Stimulated activated CD4-positive, alpha-beta T cell treated with anti-CD3 and anti-CD28 coated beads, Interleukin-1b, Interleukin-23, amount 100 ng/mL, for 4 hours (primary cell): ENCODE data around the gene ZNF574.
"Not testable (repeated sequence)": the region's sequence is repeated elsewhere in the genome, so short reads cannot be mapped to it uniquely, and the experiment has no call there.

Experiments used
- DNase-seq, 2 donors: peaks; one replicate each; pipeline ENCODE4 v3.0.0-alpha.2; 2020; ENCODE audit warnings: low read depth in 2 of 2

The ZNF574 gene

GRCh38 chr19:42099336-42099925 lies 23.5 kb downstream of the ZNF574 start:
- DNase-seq, result no peak

- not testable (repeated sequence) for DNase-seq
Observed at GRCh38 chr19:42100241-42100640, 24.3 kb downstream of the ZNF574 start.

GRCh38 chr19:42102877-42103276 lies 26.9 kb downstream of the ZNF574 start:
- no peak for DNase-seq

- DNase-seq, result no peak
Observed at GRCh38 chr19:42105368-42105767, 29.4 kb downstream of the ZNF574 start.

DNA sequence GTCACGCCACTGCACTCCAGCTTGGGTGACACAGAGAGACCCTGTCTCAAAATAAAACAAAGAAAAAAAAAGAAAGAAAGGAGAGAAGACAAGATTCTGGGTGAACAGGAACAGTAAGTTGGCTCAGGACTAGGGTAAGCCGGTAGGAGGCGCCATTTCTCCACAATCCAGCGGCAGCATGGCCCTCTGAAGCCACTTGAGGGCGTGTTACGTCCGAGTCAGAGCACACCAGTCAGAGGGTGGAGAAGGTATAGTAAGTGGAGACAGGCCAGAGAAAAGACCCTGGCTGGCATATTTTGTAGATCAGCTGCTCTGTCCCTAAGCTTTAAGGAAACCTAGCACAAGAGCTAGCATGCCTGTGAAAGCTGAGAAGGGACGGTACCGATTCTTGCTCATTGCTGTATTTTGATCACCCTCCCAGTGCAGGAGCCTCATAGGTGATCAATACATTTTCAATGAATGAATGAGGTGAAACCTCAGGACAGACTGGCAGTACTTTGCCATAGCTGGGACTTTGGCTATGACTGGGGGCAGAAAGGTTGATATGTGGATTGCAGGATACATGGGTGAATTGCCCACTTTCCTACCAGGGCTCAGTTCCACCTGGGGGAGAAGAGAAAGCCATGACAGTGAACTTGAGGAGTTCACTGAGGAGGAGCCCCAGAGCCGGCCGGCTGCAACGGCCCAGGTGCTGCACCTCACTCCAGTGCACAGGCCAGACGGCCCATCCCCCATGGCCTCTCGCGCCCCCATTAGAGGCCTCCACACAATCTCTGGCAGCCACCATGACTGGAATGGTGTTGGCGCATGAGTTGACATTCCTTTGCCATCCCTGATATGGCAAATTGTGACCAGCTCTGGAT lies 32.8 kb downstream of the ZNF574 start:
- peak; percentile 79 to 91 for DNase-seq

- no peak for DNase-seq
Observed at GRCh38 chr19:42109896-42110295, 33.9 kb downstream of the ZNF574 start.

DNA sequence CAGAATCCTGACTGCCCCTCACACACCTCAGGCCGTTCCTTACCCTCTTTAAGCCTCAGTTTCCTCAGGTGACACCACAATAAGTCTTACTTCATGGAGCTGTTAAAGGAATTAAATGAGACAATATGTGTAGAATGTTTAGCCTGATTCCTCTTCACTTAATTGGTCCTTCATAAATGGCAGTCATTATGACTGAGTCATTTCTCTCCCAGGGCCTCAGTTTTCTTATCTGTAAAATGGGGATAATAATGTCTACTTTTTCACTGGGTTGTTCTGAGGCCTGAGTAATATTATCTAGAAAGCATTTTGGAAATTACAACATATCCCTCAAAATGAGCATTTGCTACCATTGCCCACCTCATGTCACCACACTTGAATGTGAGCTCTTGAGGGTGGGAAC lies 34.7 kb downstream of the ZNF574 start:
- no peak for DNase-seq

GRCh38 chr19:42111384-42111783 lies 35.4 kb downstream of the ZNF574 start:
- DNase-seq, result no peak

DNA sequence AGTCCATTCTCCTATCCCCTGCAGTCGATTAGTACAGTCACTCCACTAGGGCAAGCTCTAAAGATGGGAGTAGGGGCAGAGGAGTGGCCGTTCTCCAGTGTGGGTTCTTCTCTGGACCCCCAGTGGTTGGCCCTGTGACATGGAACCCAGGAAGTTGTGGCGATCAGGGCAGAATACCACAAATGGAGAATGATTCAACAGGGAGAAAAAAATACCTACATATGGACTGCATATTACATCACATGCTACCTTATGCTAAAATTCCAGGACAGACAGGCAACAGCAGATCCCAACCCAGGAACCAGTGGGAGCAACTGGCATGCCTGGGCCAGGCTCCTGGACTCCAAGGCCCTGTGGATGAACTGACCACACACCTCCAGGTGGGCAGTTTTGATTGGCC lies 35.8 kb downstream of the ZNF574 start:
- DNase-seq, result no peak

GRCh38 chr19:42113641-42114348 lies 37.8 kb downstream of the ZNF574 start:
- no peak for DNase-seq

DNA sequence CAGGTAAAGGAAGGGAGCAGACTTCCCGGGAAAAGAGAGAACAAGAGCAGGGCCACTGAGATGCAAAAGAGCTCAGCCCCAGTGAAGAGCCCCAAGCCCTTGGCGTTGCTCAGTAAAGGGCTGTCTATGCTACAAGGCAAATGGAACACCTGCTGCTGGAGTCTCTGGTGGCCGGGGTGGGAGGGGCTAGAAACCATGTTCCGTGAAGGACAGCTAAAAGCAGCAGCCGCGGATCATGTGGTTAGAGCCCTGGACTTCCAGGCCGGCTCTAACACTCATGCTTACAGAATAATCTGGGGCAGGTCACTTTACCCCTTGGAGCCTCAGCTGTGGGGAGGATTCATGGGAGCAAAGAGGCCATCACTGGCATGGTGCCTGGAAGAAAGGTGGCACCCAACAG lies 38.4 kb downstream of the ZNF574 start:
- DNase-seq, result no peak

GRCh38 chr19:42115219-42115618 lies 39.3 kb downstream of the ZNF574 start:
- no peak for DNase-seq

- no peak for DNase-seq
Observed at GRCh38 chr19:42115705-42116104, 39.7 kb downstream of the ZNF574 start.

GRCh38 chr19:42116308-42117075 lies 40.5 kb downstream of the ZNF574 start:
- DNase-seq, result no peak

- no peak for DNase-seq
Observed at GRCh38 chr19:42117076-42117475, 41.1 kb downstream of the ZNF574 start.

DNA sequence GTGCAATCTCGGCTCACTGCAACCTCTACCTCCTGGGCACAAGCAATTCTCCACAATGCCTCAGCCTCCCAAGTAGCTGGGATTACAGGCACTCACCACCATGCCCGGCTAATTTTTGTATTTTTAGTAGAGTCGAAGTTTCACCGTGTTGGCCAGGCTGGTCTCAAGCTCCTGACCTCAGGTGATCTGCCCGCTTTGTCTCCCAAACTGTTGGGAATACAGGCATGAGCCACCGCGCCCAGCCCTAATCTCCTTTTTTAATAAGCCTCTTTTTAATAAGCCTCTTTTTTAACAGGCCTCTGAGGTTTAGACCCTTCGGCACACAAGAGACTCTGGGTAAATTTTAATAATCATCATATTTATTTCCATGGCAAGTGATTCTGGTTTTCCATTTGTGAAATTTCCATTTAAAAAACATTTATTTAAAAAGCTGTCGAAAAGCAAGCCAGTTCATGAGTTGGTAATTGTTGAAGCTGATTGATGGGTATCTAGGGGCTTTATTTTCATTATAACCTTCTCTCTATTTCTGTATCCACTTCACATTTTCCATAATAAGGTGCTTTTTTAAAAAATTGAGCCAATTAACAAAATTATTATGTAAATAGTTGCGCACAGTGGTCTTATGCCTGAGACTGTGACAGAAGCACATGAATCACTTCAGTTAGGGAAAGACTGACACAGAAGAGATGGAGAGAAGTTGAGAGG lies 44.5 kb downstream of the ZNF574 start:
- no peak for DNase-seq

- DNase-seq, result no peak
Observed at GRCh38 chr19:42121036-42121621, 45.2 kb downstream of the ZNF574 start.

DNA sequence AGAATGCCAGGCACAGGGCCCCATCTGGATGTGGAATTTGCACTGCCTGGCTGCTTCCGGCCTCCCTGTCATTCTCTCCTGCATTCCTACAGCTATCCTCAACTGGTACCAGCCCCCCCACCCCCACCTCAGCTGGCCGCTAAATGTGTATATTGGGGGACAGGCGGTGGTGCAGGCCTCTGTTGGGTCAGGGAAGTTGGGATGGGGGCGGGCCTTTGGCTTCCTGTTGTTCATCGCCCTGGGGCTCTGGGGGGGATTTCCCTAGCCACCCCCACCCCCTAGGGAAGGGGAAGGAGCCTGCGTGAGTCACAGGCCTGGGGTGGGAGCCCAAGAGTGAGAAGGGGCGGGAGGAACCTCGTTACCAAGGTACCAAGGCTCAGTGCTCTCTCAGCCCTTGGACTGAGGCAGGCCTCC lies 45.7 kb downstream of the ZNF574 start:
- DNase-seq, result peak; percentile 80 to 82

GRCh38 chr19:42122691-42123607 lies 47.0 kb downstream of the ZNF574 start:
- DNase-seq, result peak; percentile 59 to 63

DNA sequence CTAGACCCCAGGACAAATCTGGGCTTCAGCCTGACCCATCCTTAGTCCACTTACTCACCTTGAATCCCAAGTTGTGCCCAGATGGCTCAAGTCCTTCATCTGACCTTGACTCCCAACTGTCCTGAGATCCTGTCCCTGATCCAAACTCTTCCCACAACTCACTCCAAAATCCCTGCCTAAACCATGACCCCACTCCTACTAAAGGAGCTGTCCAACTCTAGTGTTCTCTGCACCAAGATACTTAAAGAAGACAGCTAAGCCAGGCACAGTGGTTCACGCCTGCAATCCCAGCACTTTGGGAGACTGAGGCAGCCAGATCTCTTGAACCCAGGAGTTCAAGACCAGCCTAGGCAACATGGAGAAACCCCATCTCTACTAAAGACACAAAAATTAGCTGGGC lies 47.8 kb downstream of the ZNF574 start:
- no peak for DNase-seq
